Coronary artery (tissue), 2 donors: ENCODE results near the gene ASCC3.
"Not testable (repeated sequence)": the region's sequence is repeated elsewhere in the genome, so short reads cannot be mapped to it uniquely, and the experiment has no call there.

Source experiments
- DNase-seq: peaks from one replicate; pipeline ENCODE4 v3.0.0-alpha.2; 2017; ENCODE audit warnings: low spot score
- H3K27ac ChIP-seq, 2 donors: fragments of 200-600 bp; sonication (generic); one replicate each; pipeline ENCODE4 v1.5.1; 2016 to 2019
- H3K4me3 ChIP-seq: fragments of 200-600 bp; sonication (generic); 2 replicates; pipeline ENCODE4 v1.5.1; 2016; ENCODE audit warnings: mild to moderate bottlenecking, moderate library complexity
- TF ChIP-seq, protein P1 (sequence below): fragments of 200-600 bp; sonication (generic); IDR thresholded peaks from one replicate; pipeline ENCODE4 v1.5.1; 2019; ENCODE audit warnings: antibody characterized with exemption

Gene ASCC3

GRCh38 chr6:100838011-100838410 lies 43.1 kb downstream of the ASCC3 start:
- no peak overlapping the region for H3K27ac ChIP-seq
- no peak for DNase-seq
- TF ChIP-seq, protein P1, sequence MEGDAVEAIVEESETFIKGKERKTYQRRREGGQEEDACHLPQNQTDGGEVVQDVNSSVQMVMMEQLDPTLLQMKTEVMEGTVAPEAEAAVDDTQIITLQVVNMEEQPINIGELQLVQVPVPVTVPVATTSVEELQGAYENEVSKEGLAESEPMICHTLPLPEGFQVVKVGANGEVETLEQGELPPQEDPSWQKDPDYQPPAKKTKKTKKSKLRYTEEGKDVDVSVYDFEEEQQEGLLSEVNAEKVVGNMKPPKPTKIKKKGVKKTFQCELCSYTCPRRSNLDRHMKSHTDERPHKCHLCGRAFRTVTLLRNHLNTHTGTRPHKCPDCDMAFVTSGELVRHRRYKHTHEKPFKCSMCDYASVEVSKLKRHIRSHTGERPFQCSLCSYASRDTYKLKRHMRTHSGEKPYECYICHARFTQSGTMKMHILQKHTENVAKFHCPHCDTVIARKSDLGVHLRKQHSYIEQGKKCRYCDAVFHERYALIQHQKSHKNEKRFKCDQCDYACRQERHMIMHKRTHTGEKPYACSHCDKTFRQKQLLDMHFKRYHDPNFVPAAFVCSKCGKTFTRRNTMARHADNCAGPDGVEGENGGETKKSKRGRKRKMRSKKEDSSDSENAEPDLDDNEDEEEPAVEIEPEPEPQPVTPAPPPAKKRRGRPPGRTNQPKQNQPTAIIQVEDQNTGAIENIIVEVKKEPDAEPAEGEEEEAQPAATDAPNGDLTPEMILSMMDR = no peak
- no peak overlapping the region for H3K4me3 ChIP-seq

DNA sequence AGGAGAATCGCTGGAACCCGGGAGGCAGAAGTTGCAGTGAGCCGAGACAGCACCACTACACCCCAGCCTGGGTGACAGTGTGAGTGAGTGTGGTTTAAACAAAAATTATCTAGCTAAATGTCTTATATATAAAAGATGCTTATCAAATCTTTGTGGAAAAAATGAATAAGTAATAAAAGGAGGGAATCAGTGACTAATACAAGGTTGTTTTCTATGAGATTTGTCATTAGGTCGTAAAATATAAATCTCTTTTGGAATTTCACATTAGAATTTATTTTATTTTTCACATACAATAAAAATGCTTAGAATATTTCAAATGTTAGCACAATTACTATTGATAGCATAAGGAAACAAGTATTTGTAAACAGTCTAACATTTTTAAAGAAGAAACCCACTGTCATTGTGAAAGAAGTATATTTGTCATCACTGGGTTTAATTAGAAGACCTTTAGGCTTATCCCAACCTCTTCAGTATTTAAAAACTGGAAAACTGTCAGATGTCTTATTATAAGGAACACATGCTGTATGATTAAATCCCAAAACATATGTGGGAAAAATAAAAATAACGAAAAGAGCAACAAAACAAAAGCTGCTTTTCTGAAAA lies 47.1 kb downstream of the ASCC3 start:
- H3K4me3 ChIP-seq = no peak overlapping the region
- no peak for DNase-seq
- TF ChIP-seq, protein P1 = no peak
- no peak overlapping the region for H3K27ac ChIP-seq

DNA sequence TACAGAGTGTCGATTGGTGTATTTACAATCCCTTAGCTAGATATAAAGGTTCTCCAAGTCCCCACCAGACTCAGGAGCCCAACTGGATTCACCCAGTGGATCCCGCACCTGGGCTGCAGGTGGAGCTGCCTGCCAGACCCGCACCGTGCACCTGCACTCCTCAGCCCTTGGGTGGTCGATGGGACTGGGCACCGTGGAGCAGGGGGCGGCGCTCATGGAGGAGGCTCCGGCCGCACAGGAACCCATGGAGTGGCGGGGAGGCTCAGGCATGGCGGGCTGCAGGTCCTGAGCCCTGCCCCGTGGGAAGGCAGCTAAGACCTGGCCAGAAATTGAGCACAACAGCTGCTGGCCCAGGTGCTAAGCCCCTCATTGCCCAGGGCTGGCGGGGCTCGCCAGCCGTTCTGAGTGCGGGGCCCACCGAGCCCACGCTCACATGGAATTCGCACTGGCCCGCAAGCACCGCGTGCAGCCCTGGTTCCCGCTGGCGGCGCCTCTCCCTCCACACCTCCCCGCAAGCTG lies 52.0 kb downstream of the ASCC3 start:
- H3K4me3 ChIP-seq, DNase-seq, H3K27ac ChIP-seq: not testable (repeated sequence)

DNA sequence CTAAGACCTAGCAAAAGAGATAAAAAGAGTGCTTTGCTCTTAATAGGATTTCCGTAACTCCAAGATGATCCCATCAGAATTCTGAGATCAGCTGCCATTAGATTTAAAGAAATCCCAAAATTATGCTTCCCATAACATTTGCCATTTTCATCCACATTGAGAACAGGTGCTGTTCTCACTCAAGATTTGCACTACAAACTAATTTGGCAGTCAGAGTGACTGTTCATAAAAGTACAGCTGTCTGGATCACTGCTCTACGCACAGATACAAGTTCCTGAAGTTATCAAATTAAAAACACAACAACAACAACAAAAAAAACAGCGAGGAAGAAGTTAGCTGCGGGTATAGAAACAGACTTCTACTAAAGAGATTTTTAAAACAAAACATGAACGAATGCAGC lies 58.1 kb downstream of the ASCC3 start:
- H3K27ac ChIP-seq = no peak overlapping the region
- DNase-seq = no peak
- H3K4me3 ChIP-seq = no peak overlapping the region
- TF ChIP-seq, protein P1 = no peak

DNA sequence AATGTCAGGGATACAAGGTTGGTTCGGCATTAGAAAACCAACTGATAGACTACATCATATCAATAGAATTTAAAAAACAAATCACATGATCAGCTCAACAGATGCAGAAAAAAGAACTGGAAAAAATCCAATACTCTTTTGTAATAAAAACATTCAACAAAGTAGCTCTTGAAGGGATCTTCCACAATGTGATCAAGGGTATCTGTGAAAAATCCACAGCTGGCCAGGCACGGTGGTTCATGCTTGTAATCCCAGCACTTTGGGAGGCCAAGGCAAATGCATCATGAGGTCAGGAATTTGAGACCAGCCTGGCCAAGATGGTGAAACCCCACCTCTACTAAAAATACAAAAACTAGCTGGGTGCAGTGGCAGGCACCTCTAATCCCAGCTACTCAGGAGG lies 63.1 kb downstream of the ASCC3 start:
- Histone ChIP-seq H3K27ac (no peak overlapping the region), H3K4me3 (no peak overlapping the region)
- no peak for DNase-seq
- TF ChIP-seq, protein P1 = no peak

DNA sequence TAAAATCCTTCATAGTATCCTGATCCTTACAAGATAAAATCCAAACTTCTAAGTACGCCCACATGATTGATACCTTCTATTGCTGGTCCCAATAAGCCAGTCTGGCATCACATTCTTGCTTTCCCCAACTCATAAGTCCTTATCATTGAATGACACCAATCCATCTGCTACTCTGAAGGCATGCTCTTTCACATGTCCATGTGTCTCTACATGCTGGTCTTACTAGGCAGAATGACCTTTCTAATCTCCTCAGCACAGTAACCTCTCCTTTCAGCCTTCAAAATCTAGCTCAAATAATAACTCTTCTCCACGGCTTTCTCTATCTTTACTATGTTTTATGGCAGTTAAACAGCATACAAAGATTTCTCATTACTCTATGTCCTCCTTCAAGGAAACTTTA lies 71.1 kb downstream of the ASCC3 start:
- Histone ChIP-seq H3K27ac (no peak overlapping the region), H3K4me3 (no peak overlapping the region)
- TF ChIP-seq, protein P1 = no peak
- no peak for DNase-seq

DNA sequence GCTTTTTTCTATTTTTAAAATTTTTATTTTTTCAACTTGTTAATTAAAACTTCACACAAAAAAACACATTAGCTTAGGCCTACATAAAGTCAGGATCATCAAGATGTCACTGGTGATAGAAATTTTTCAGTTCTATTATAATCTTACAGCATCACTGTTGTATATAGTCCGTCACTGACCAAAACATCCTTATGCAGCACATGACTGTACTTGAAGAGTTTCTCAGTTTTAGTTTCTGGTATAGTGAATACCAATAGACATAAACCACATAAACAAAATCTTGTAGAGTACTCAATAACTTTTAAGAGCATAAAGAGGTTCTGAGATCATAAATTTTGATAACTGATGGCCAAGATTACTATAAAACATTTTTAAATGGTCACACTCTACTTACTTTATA lies 71.8 kb downstream of the ASCC3 start:
- H3K4me3 ChIP-seq = no peak overlapping the region
- TF ChIP-seq, protein P1 = no peak
- no peak overlapping the region for H3K27ac ChIP-seq
- no peak for DNase-seq
